Karpas-422 (cell line): ENCODE results near the gene GPC1. TPM values are rescaled to one million over a fixed set of nuclear protein-coding genes. Genes with fewer than 3 reads are reported as not detected.

ENCODE experiments used
- DNase-seq: peaks from one replicate; pipeline ENCODE4 v3.0.0-alpha.2; 2015
- H2AFZ ChIP-seq: fragments of 200-600 bp; sonication (generic); 2 replicates; pipeline ENCODE4 v1.6.1; 2014; ENCODE audit warnings: antibody characterized with exemption, low read length, mixed read lengths
- H3K27ac ChIP-seq: fragments of 200-600 bp; sonication (generic); 2 replicates; pipeline ENCODE4 v1.5.1; 2014; ENCODE audit warnings: mild to moderate bottlenecking, low read length, moderate library complexity
- H3K27me3 ChIP-seq: fragments of 200-600 bp; sonication (generic); 2 replicates; pipeline ENCODE4 v1.6.1; 2014; ENCODE audit warnings: low read length, mixed read lengths
- H3K36me3 ChIP-seq: fragments of 200-600 bp; sonication (generic); 2 replicates; pipeline ENCODE4 v1.6.1; 2014; ENCODE audit warnings: low read length, mixed read lengths; ENCODE audit not compliant: insufficient read depth
- H3K4me1 ChIP-seq: fragments of 200-600 bp; sonication (generic); 2 replicates; pipeline ENCODE4 v1.6.1; 2014; ENCODE audit warnings: mild to moderate bottlenecking, low read length, mixed read lengths
- H3K4me2 ChIP-seq: fragments of 200-600 bp; sonication (generic); 2 replicates; pipeline ENCODE4 v1.6.1; 2014; ENCODE audit warnings: low read length, low read depth, mild to moderate bottlenecking; ENCODE audit not compliant: poor library complexity, severe bottlenecking
- H3K4me3 ChIP-seq: fragments of 200-600 bp; sonication (generic); 2 replicates; pipeline ENCODE4 v1.5.1; 2014; ENCODE audit warnings: mild to moderate bottlenecking, antibody characterized with exemption, low read length, mixed read lengths
- H3K79me2 ChIP-seq: fragments of 200-600 bp; sonication (generic); 2 replicates; pipeline ENCODE4 v1.6.1; 2014; ENCODE audit warnings: mild to moderate bottlenecking, low read length, mixed read lengths
- H3K9ac ChIP-seq: fragments of 200-600 bp; sonication (generic); 2 replicates; pipeline ENCODE4 v1.6.0; 2014; ENCODE audit warnings: low read length
- H3K9me2 ChIP-seq: fragments of 200-600 bp; sonication (generic), shearing (Covaris generic); replicated peaks from 2 replicates; pipeline ENCODE4 v1.6.0; 2014; ENCODE audit warnings: mild to moderate bottlenecking, low read length, moderate library complexity; ENCODE audit not compliant: insufficient read depth
- H3K9me3 ChIP-seq: fragments of 300-700, 200-600 bp; sonication (generic); 2 replicates; pipeline ENCODE4 v1.6.1; 2014; ENCODE audit warnings: low read length, mixed read lengths
- H4K20me1 ChIP-seq: fragments of 200-600 bp; sonication (generic); 2 replicates; pipeline ENCODE4 v1.6.1; 2014; ENCODE audit warnings: mild to moderate bottlenecking, antibody characterized with exemption, low read length, low read depth; ENCODE audit not compliant: insufficient read depth
- total RNA-seq: library from RNA; depleted of rRNA; stranded (reverse); fragments of >200 nt; shearing (Covaris generic); gene quantifications from 2 replicates; pipeline ENCODE4 v1.2.3, GENCODE V29; 2014; ENCODE audit warnings: low replicate concordance

GPC1 gene
- total RNA-seq, 1 experiment from 2014 or later = 0.60 TPM

GRCh38 chr2:240456447-240457222, 21.2 kb downstream of the GPC1 start:
- no peaks in the 10 kb centered on the region for H3K79me2 ChIP-seq
- peaks cover 6% of the 10 kb centered on the region; the same call in 1 of the 2 replicates for H4K20me1 ChIP-seq
- no peaks in the 10 kb centered on the region for H3K9me3 ChIP-seq
- no peaks in the 10 kb centered on the region for H3K36me3 ChIP-seq
- no peak overlapping the region for H2AFZ ChIP-seq
- no peak overlapping the region for H3K4me3 ChIP-seq
- no peak overlapping the region for H3K4me2 ChIP-seq
- DNase-seq = no peak
- no peaks in the 10 kb centered on the region for H3K4me1 ChIP-seq
- no peaks in the 10 kb centered on the region for H3K27me3 ChIP-seq
- H3K27ac ChIP-seq = no peak overlapping the region
- H3K9me2 ChIP-seq = no peaks in the 10 kb centered on the region
- H3K9ac ChIP-seq = no peak overlapping the region

- peaks cover 6% of the 10 kb centered on the region; the same call in 1 of the 2 replicates for H4K20me1 ChIP-seq
- no peak overlapping the region for H3K27ac ChIP-seq
- no peak for DNase-seq
- H3K27me3 ChIP-seq = no peaks in the 10 kb centered on the region
- H3K9me2 ChIP-seq = no peaks in the 10 kb centered on the region
- no peak overlapping the region for H3K4me3 ChIP-seq
- H3K9ac ChIP-seq = no peak overlapping the region
- no peak overlapping the region for H2AFZ ChIP-seq
- no peaks in the 10 kb centered on the region for H3K4me1 ChIP-seq
- H3K36me3 ChIP-seq = no peaks in the 10 kb centered on the region
- no peak overlapping the region for H3K4me2 ChIP-seq
- no peaks in the 10 kb centered on the region for H3K9me3 ChIP-seq
- no peaks in the 10 kb centered on the region for H3K79me2 ChIP-seq
Observed at GRCh38 chr2:240457223-240458043, 22.0 kb downstream of the GPC1 start.

- no peak overlapping the region for H3K4me2 ChIP-seq
- no peaks in the 10 kb centered on the region for H3K36me3 ChIP-seq
- H3K9me3 ChIP-seq = no peaks in the 10 kb centered on the region
- H3K9ac ChIP-seq = no peak overlapping the region
- no peak overlapping the region for H3K27ac ChIP-seq
- no peaks in the 10 kb centered on the region for H3K27me3 ChIP-seq
- no peaks in the 10 kb centered on the region for H3K4me1 ChIP-seq
- no peak overlapping the region for H3K4me3 ChIP-seq
- no peaks in the 10 kb centered on the region for H3K9me2 ChIP-seq
- DNase-seq = no peak
- H4K20me1 ChIP-seq = peaks cover 6% of the 10 kb centered on the region; the same call in 1 of the 2 replicates
- no peak overlapping the region for H2AFZ ChIP-seq
- no peaks in the 10 kb centered on the region for H3K79me2 ChIP-seq
Observed at GRCh38 chr2:240458044-240458899, 22.8 kb downstream of the GPC1 start.

GRCh38 chr2:240458900-240459391, 23.5 kb downstream of the GPC1 start:
- no peak overlapping the region for H2AFZ ChIP-seq
- no peak overlapping the region for H3K9ac ChIP-seq
- H3K36me3 ChIP-seq = no peaks in the 10 kb centered on the region
- H3K9me2 ChIP-seq = no peaks in the 10 kb centered on the region
- H3K9me3 ChIP-seq = no peaks in the 10 kb centered on the region
- H4K20me1 ChIP-seq = peaks cover 6% of the 10 kb centered on the region; the same call in 1 of the 2 replicates
- no peaks in the 10 kb centered on the region for H3K4me1 ChIP-seq
- H3K79me2 ChIP-seq = no peaks in the 10 kb centered on the region
- no peak overlapping the region for H3K27ac ChIP-seq
- no peak for DNase-seq
- H3K27me3 ChIP-seq = no peaks in the 10 kb centered on the region
- H3K4me3 ChIP-seq = no peak overlapping the region
- no peak overlapping the region for H3K4me2 ChIP-seq

GRCh38 chr2:240459401-240460252, 24.2 kb downstream of the GPC1 start:
- Histone ChIP-seq H2AFZ (no peak overlapping the region), H4K20me1 (peaks cover 6% of the 10 kb centered on the region; the same call in 1 of the 2 replicates), H3K9me3 (no peaks in the 10 kb centered on the region), H3K4me3 (no peak overlapping the region), H3K27ac (no peak overlapping the region), H3K4me2 (no peak overlapping the region), H3K9me2 (no peaks in the 10 kb centered on the region), H3K36me3 (no peaks in the 10 kb centered on the region), H3K4me1 (no peaks in the 10 kb centered on the region), H3K79me2 (no peaks in the 10 kb centered on the region), H3K27me3 (no peaks in the 10 kb centered on the region), H3K9ac (no peak overlapping the region)
- no peak for DNase-seq

- no peak overlapping the region for H3K4me2 ChIP-seq
- no peaks in the 10 kb centered on the region for H3K79me2 ChIP-seq
- no peaks in the 10 kb centered on the region for H3K4me1 ChIP-seq
- H3K9me3 ChIP-seq = no peaks in the 10 kb centered on the region
- no peaks in the 10 kb centered on the region for H3K36me3 ChIP-seq
- no peak overlapping the region for H2AFZ ChIP-seq
- no peak overlapping the region for H3K4me3 ChIP-seq
- H3K9me2 ChIP-seq = no peaks in the 10 kb centered on the region
- H3K27ac ChIP-seq = no peak overlapping the region
- no peak overlapping the region for H3K9ac ChIP-seq
- peaks cover 6% of the 10 kb centered on the region; the same call in 1 of the 2 replicates for H4K20me1 ChIP-seq
- no peak for DNase-seq
- no peaks in the 10 kb centered on the region for H3K27me3 ChIP-seq
Observed at GRCh38 chr2:240460253-240460711, 24.8 kb downstream of the GPC1 start.

GRCh38 chr2:240460781-240461431, 25.4 kb downstream of the GPC1 start:
- H3K4me2 ChIP-seq = no peak overlapping the region
- H3K9ac ChIP-seq = no peak overlapping the region
- no peak overlapping the region for H3K27ac ChIP-seq
- H3K9me3 ChIP-seq = no peaks in the 10 kb centered on the region
- H3K9me2 ChIP-seq = no peaks in the 10 kb centered on the region
- no peak for DNase-seq
- H3K79me2 ChIP-seq = no peaks in the 10 kb centered on the region
- no peaks in the 10 kb centered on the region for H3K36me3 ChIP-seq
- no peaks in the 10 kb centered on the region for H3K4me1 ChIP-seq
- peaks cover 6% of the 10 kb centered on the region; the same call in 1 of the 2 replicates for H4K20me1 ChIP-seq
- no peak overlapping the region for H3K4me3 ChIP-seq
- H2AFZ ChIP-seq = no peak overlapping the region
- H3K27me3 ChIP-seq = no peaks in the 10 kb centered on the region
